WTC11 (cell line): ENCODE results near the gene CD300H. TPM values are rescaled to one million over a fixed set of nuclear protein-coding genes. Genes with fewer than 3 reads are reported as not detected.

Source experiments
- ATAC-seq: fragments of 200-7000 bp; cut with Tn5 transposase; 2 replicates; pipeline ENCODE4 v1.10.0; 2021; ENCODE audit warnings: mild to moderate bottlenecking, moderate library complexity
- CTCF ChIA-PET: fragments of 300-600 bp; sonication (Branson Sonifier 250); formaldehyde crosslinking; loops from one replicate; lab custom pipeline; 2021; ENCODE audit warnings: antibody characterized with exemption; lab: Charles Lee
- POLR2A ChIA-PET: fragments of 350-600 bp; sonication (Branson Sonifier 250); formaldehyde crosslinking; loops from one replicate; lab custom pipeline; 2021; ENCODE audit warnings: antibody characterized with exemption; lab: Charles Lee
- DNase-seq: peaks from one replicate; pipeline ENCODE4 v3.0.0; 2021; ENCODE audit warnings: low spot score
- H3K27ac Mint-ChIP-seq: 2 replicates; pipeline ENCODE4 v1.8.0; 2021; ENCODE audit warnings: mixed read lengths
- H3K27me3 Mint-ChIP-seq: 2 replicates; pipeline ENCODE4 v1.8.0; 2021; ENCODE audit warnings: low read depth, mild to moderate bottlenecking, moderate library complexity, mixed read lengths
- H3K36me3 Mint-ChIP-seq: 2 replicates; pipeline ENCODE4 v1.8.0; 2021; ENCODE audit warnings: mixed read lengths
- H3K4me1 Mint-ChIP-seq: 2 replicates; pipeline ENCODE4 v1.8.0; 2022; ENCODE audit warnings: mixed read lengths
- H3K4me3 Mint-ChIP-seq: 2 replicates; pipeline ENCODE4 v1.8.0; 2021; ENCODE audit warnings: mild to moderate bottlenecking, moderate library complexity, mixed read lengths
- H3K9me3 Mint-ChIP-seq: 2 replicates; pipeline ENCODE4 v1.8.0; 2021; ENCODE audit warnings: mixed read lengths
- FOXK1 ChIP-seq: sonication (generic); formaldehyde crosslinking; IDR thresholded peaks from 2 replicates; pipeline ENCODE4 v1.8.0; 2022; ENCODE audit warnings: mild to moderate bottlenecking, moderate library complexity, missing genetic modification reagents
- IRF2 ChIP-seq: sonication (generic); formaldehyde crosslinking; IDR thresholded peaks from 2 replicates; pipeline ENCODE4 v1.8.0; 2022; ENCODE audit warnings: low read depth, missing genetic modification reagents, borderline replicate concordance
- JAZF1 ChIP-seq: fragments of 250-450 bp; sonication (Bioruptor Pico); IDR thresholded peaks from 2 replicates; pipeline ENCODE4 v1.9.0; 2021; ENCODE audit warnings: moderate library complexity, mild to moderate bottlenecking, inconsistent platforms
- JUN ChIP-seq: sonication (generic); formaldehyde crosslinking; IDR thresholded peaks from 2 replicates; pipeline ENCODE4 v1.8.0; 2023; ENCODE audit warnings: mild to moderate bottlenecking, missing genetic modification reagents
- NFYB ChIP-seq: sonication (generic); formaldehyde crosslinking; conservative IDR thresholded peaks from 2 replicates; pipeline ENCODE4 v1.8.0; 2022; ENCODE audit warnings: low read depth, missing genetic modification reagents
- NR1H2 ChIP-seq: sonication (generic); formaldehyde crosslinking; IDR thresholded peaks from 2 replicates; pipeline ENCODE4 v1.9.0; 2021; ENCODE audit warnings: mild to moderate bottlenecking, moderate library complexity, missing genetic modification reagents
- TCF7 ChIP-seq: sonication (generic); formaldehyde crosslinking; IDR thresholded peaks from 2 replicates; pipeline ENCODE4 v1.8.0; 2022; ENCODE audit warnings: mild to moderate bottlenecking, low read depth, missing genetic modification reagents, moderate library complexity
- TP53 ChIP-seq: sonication (generic); formaldehyde crosslinking; IDR thresholded peaks from 2 replicates; pipeline ENCODE4 v1.8.1; 2023; ENCODE audit warnings: mild to moderate bottlenecking, missing genetic modification reagents
- total RNA-seq: library from RNA; stranded (reverse); gene quantifications from 3 replicates; pipeline ENCODE4 v1.2.3, GENCODE V29; 2021
- TF ChIP-seq, protein P1 (sequence below): sonication (generic); formaldehyde crosslinking; conservative IDR thresholded peaks from 2 replicates; pipeline ENCODE4 v1.8.1; 2023; ENCODE audit warnings: mild to moderate bottlenecking, low read depth, missing genetic modification reagents, moderate library complexity
- TF ChIP-seq, protein P2 (sequence below): fragments of 250-450 bp; sonication (Bioruptor Pico); IDR thresholded peaks from 2 replicates; pipeline ENCODE4 v1.9.0; 2021; ENCODE audit warnings: mild to moderate bottlenecking, borderline replicate concordance
- TF ChIP-seq, protein P3 (sequence below): sonication (generic); formaldehyde crosslinking; IDR thresholded peaks from 2 replicates; pipeline ENCODE4 v1.8.1; 2022; ENCODE audit warnings: low read depth, mild to moderate bottlenecking, moderate library complexity, missing genetic modification reagents, borderline replicate concordance
- TF ChIP-seq, protein P4 (sequence below): sonication (generic); formaldehyde crosslinking; IDR thresholded peaks from 2 replicates; pipeline ENCODE4 v1.8.1; 2022; ENCODE audit warnings: mild to moderate bottlenecking, missing genetic modification reagents, moderate library complexity, borderline replicate concordance
- TF ChIP-seq, protein P5 (sequence below): fragments of 250-450 bp; sonication (Bioruptor Pico); IDR thresholded peaks from 2 replicates; pipeline ENCODE4 v1.8.0; 2021; ENCODE audit warnings: mild to moderate bottlenecking
- TF ChIP-seq, protein P6 (sequence below): sonication (generic); formaldehyde crosslinking; IDR thresholded peaks from 2 replicates; pipeline ENCODE4 v1.8.0; 2022; ENCODE audit warnings: mild to moderate bottlenecking, missing genetic modification reagents
- TF ChIP-seq, protein P7 (sequence below): sonication (generic); formaldehyde crosslinking; IDR thresholded peaks from 2 replicates; pipeline ENCODE4 v1.8.0; 2022; ENCODE audit warnings: mild to moderate bottlenecking, missing genetic modification reagents
- TF ChIP-seq, protein P8 (sequence below): fragments of 250-450 bp; sonication (Bioruptor Pico); IDR thresholded peaks from 2 replicates; pipeline ENCODE4 v1.9.0; 2021; ENCODE audit warnings: mild to moderate bottlenecking

The CD300H gene
- total RNA-seq, 1 experiment from 2014 or later, result not detected

DNA sequence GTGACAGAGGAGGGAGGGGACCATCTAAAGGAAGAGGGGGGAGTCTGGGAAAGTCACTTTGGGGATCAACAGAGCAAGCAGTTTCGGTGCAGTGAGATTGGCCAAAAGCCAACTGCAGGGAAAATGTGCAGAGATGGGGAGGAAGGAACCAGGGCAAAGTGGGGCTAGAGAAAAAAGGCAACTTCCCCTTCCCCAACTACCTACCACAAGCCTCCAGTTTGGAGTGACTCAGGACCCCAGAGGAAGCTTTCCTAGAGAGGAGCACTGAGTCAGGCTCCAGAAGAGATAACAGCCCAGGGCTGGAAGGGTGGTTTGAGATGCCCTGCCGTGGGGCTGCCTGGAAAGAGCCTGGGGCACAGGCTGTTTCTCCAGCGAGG is 31.7 kb upstream of the CD300H start (continued):
- TF ChIP-seq, protein P1, sequence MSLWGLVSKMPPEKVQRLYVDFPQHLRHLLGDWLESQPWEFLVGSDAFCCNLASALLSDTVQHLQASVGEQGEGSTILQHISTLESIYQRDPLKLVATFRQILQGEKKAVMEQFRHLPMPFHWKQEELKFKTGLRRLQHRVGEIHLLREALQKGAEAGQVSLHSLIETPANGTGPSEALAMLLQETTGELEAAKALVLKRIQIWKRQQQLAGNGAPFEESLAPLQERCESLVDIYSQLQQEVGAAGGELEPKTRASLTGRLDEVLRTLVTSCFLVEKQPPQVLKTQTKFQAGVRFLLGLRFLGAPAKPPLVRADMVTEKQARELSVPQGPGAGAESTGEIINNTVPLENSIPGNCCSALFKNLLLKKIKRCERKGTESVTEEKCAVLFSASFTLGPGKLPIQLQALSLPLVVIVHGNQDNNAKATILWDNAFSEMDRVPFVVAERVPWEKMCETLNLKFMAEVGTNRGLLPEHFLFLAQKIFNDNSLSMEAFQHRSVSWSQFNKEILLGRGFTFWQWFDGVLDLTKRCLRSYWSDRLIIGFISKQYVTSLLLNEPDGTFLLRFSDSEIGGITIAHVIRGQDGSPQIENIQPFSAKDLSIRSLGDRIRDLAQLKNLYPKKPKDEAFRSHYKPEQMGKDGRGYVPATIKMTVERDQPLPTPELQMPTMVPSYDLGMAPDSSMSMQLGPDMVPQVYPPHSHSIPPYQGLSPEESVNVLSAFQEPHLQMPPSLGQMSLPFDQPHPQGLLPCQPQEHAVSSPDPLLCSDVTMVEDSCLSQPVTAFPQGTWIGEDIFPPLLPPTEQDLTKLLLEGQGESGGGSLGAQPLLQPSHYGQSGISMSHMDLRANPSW (CRISPR knock-in tag), result no peak
- TF ChIP-seq NR1H2 (CRISPR knock-in tag) (no peak), NFYB (no peak), TP53 (no peak), JAZF1 (CRISPR knock-in tag) (no peak), JUN (CRISPR knock-in tag) (no peak)
- TF ChIP-seq, protein P2, sequence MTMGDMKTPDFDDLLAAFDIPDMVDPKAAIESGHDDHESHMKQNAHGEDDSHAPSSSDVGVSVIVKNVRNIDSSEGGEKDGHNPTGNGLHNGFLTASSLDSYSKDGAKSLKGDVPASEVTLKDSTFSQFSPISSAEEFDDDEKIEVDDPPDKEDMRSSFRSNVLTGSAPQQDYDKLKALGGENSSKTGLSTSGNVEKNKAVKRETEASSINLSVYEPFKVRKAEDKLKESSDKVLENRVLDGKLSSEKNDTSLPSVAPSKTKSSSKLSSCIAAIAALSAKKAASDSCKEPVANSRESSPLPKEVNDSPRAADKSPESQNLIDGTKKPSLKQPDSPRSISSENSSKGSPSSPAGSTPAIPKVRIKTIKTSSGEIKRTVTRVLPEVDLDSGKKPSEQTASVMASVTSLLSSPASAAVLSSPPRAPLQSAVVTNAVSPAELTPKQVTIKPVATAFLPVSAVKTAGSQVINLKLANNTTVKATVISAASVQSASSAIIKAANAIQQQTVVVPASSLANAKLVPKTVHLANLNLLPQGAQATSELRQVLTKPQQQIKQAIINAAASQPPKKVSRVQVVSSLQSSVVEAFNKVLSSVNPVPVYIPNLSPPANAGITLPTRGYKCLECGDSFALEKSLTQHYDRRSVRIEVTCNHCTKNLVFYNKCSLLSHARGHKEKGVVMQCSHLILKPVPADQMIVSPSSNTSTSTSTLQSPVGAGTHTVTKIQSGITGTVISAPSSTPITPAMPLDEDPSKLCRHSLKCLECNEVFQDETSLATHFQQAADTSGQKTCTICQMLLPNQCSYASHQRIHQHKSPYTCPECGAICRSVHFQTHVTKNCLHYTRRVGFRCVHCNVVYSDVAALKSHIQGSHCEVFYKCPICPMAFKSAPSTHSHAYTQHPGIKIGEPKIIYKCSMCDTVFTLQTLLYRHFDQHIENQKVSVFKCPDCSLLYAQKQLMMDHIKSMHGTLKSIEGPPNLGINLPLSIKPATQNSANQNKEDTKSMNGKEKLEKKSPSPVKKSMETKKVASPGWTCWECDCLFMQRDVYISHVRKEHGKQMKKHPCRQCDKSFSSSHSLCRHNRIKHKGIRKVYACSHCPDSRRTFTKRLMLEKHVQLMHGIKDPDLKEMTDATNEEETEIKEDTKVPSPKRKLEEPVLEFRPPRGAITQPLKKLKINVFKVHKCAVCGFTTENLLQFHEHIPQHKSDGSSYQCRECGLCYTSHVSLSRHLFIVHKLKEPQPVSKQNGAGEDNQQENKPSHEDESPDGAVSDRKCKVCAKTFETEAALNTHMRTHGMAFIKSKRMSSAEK (CRISPR knock-in tag), result no peak
- TF ChIP-seq, protein P3, sequence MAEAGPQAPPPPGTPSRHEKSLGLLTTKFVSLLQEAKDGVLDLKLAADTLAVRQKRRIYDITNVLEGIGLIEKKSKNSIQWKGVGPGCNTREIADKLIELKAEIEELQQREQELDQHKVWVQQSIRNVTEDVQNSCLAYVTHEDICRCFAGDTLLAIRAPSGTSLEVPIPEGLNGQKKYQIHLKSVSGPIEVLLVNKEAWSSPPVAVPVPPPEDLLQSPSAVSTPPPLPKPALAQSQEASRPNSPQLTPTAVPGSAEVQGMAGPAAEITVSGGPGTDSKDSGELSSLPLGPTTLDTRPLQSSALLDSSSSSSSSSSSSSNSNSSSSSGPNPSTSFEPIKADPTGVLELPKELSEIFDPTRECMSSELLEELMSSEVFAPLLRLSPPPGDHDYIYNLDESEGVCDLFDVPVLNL (CRISPR knock-in tag), result no peak

DNA sequence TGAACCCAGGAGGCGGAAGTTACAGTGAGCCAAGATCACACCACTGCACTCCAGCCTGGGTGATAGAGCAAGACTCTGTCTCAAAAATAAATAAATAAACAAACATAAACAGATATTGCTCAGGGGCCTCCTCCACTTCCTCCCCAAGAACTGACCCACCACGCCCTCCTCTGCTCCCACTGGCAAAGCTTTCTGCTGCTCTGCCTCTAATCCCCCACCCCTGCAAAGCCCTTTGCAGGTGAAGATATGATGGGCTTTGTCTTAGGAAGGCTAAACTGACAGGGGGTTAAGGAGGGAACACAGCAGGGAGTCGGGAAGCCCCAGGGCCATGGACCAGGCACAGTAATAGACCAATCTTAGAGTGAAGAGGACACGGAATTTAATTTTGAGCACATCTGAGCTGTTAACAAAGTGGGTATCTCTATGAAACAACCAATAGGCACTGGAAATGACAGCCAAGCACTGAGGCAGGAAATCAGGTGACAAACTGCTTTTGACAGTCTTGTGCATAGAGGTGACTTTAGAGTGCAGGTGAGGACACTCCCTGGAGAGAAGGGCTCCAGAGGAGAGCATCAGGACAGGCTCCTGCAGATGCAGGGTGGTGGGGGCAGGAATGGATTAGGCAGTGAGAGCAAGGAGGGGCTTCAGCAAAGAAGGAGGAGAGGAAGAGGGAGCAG is 31.2 kb upstream of the CD300H start:
- no peak overlapping the region for H3K4me3 Mint-ChIP-seq
- H3K27ac Mint-ChIP-seq, result no peak overlapping the region
- peaks cover 7% of the 10 kb centered on the region for H3K27me3 Mint-ChIP-seq
- H3K4me1 Mint-ChIP-seq, result peaks cover 7% of the 10 kb centered on the region
- H3K36me3 Mint-ChIP-seq, result no peaks in the 10 kb centered on the region
- CTCF ChIA-PET, result interaction anchor here (0.5 to 1.1 kb wide), 2 partner anchors 34 to 231 kb away, joined by 3 read pairs; no protein-coding TSS in a partner anchor
- POLR2A ChIA-PET, result no interaction called here
- H3K9me3 Mint-ChIP-seq, result no peaks in the 10 kb centered on the region
- DNase-seq (no peak), ATAC-seq (no peak)
- TF ChIP-seq TCF7 (no peak), NR1H2 (CRISPR knock-in tag) (no peak), IRF2 (CRISPR knock-in tag) (no peak), FOXK1 (CRISPR knock-in tag) (no peak)
- TF ChIP-seq, protein P4, sequence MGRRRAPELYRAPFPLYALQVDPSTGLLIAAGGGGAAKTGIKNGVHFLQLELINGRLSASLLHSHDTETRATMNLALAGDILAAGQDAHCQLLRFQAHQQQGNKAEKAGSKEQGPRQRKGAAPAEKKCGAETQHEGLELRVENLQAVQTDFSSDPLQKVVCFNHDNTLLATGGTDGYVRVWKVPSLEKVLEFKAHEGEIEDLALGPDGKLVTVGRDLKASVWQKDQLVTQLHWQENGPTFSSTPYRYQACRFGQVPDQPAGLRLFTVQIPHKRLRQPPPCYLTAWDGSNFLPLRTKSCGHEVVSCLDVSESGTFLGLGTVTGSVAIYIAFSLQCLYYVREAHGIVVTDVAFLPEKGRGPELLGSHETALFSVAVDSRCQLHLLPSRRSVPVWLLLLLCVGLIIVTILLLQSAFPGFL (CRISPR knock-in tag), result no peak
- TF ChIP-seq, protein P5, sequence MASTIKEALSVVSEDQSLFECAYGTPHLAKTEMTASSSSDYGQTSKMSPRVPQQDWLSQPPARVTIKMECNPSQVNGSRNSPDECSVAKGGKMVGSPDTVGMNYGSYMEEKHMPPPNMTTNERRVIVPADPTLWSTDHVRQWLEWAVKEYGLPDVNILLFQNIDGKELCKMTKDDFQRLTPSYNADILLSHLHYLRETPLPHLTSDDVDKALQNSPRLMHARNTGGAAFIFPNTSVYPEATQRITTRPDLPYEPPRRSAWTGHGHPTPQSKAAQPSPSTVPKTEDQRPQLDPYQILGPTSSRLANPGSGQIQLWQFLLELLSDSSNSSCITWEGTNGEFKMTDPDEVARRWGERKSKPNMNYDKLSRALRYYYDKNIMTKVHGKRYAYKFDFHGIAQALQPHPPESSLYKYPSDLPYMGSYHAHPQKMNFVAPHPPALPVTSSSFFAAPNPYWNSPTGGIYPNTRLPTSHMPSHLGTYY (CRISPR knock-in tag), result no peak
- TF ChIP-seq, protein P1 (CRISPR knock-in tag), result no peak
- TF ChIP-seq, protein P6, sequence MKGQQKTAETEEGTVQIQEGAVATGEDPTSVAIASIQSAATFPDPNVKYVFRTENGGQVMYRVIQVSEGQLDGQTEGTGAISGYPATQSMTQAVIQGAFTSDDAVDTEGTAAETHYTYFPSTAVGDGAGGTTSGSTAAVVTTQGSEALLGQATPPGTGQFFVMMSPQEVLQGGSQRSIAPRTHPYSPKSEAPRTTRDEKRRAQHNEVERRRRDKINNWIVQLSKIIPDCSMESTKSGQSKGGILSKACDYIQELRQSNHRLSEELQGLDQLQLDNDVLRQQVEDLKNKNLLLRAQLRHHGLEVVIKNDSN (CRISPR knock-in tag), result no peak
- TF ChIP-seq, protein P7, sequence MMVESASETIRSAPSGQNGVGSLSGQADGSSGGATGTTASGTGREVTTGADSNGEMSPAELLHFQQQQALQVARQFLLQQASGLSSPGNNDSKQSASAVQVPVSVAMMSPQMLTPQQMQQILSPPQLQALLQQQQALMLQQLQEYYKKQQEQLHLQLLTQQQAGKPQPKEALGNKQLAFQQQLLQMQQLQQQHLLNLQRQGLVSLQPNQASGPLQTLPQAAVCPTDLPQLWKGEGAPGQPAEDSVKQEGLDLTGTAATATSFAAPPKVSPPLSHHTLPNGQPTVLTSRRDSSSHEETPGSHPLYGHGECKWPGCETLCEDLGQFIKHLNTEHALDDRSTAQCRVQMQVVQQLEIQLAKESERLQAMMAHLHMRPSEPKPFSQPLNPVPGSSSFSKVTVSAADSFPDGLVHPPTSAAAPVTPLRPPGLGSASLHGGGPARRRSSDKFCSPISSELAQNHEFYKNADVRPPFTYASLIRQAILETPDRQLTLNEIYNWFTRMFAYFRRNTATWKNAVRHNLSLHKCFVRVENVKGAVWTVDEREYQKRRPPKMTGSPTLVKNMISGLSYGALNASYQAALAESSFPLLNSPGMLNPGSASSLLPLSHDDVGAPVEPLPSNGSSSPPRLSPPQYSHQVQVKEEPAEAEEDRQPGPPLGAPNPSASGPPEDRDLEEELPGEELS (CRISPR knock-in tag), result no peak
- TF ChIP-seq, protein P8, sequence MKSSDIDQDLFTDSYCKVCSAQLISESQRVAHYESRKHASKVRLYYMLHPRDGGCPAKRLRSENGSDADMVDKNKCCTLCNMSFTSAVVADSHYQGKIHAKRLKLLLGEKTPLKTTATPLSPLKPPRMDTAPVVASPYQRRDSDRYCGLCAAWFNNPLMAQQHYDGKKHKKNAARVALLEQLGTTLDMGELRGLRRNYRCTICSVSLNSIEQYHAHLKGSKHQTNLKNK (CRISPR knock-in tag), result no peak
